Breast epithelium (tissue), 3 donors: ENCODE results near the gene PHAX.

Experiments used
- CTCF ChIP-seq, 3 donors: fragments of 450-650 bp; IDR thresholded peaks; one replicate each; pipeline ENCODE4 v1.5.1; 2016 to 2017; ENCODE audit warnings: antibody characterized with exemption in 3 of 3, mild to moderate bottlenecking in 3 of 3, moderate library complexity in 3 of 3
- POLR2AphosphoS5 ChIP-seq, 3 donors: sonication (generic); formaldehyde crosslinking; IDR thresholded peaks; one replicate each; pipeline ENCODE4 v1.6.1; 2017; ENCODE audit warnings: antibody characterized with exemption in 3 of 3

- TF ChIP-seq CTCF (IDR thresholded peaks at IDR 0.05) (no peak), POLR2AphosphoS5 (IDR thresholded peaks at IDR 0.05) (no peak)
These were observed 37.9 kb upstream of the PHAX start for GRCh38 chr5:126562823-126563222.
